Caco-2 (cell line): ENCODE data around the gene FTCDNL1. TPM values are rescaled to one million over a fixed set of nuclear protein-coding genes. Genes with fewer than 3 reads are reported as not detected.

Experiments
- BruUV-seq: library from RNA; stranded (reverse); fragments of 400-500 nt; replicated peaks from 2 replicates; lab custom pipeline; 2021; lab: Mats Ljungman, UMichigan
- CTCF ChIA-PET: fragments of 300-600 bp; sonication (Branson Sonifier 250); formaldehyde crosslinking; loops from one replicate; lab custom pipeline; 2022; ENCODE audit warnings: antibody characterized with exemption; lab: Charles Lee
- POLR2A ChIA-PET: fragments of 300-600 bp; sonication (Branson Sonifier 250); formaldehyde crosslinking; loops from one replicate; lab custom pipeline; 2022; ENCODE audit warnings: antibody characterized with exemption; lab: Charles Lee
- DNase-seq, 2 experiments: peaks; one replicate each; pipeline versions ENCODE4 v3.0.0 to v3.0.0-alpha.2; 2020 to 2022
- H3K27me3 ChIP-seq: replicated peaks from 2 replicates; pipeline ENCODE4 v1.6.0; 2011; ENCODE audit warnings: low read length; ENCODE audit not compliant: control insufficient read depth, insufficient read depth
- H3K36me3 ChIP-seq: 2 replicates; pipeline ENCODE4 v1.5.1; 2011; ENCODE audit warnings: low read length; ENCODE audit not compliant: control insufficient read depth, insufficient read depth
- H3K4me1 ChIP-seq: fragments of 250-450 bp; sonication (Bioruptor Pico); 2 replicates; pipeline ENCODE4 v1.5.1; 2020; ENCODE audit warnings: mild to moderate bottlenecking
- H3K4me3 ChIP-seq: 2 replicates; pipeline ENCODE4 v1.5.1; 2011; ENCODE audit warnings: low read depth, mild to moderate bottlenecking, control low read depth, low read length
- H3K9me3 ChIP-seq: fragments of 250-450 bp; sonication (Bioruptor Pico); 2 replicates; pipeline ENCODE4 v1.5.1; 2020; ENCODE audit warnings: mild to moderate bottlenecking, moderate library complexity
- H3K27ac Mint-ChIP-seq: one replicate; pipeline ENCODE4 v1.8.0; 2022; ENCODE audit warnings: mixed read lengths; ENCODE audit not compliant: unreplicated experiment
- H3K27me3 Mint-ChIP-seq: one replicate; pipeline ENCODE4 v1.8.0; 2022; ENCODE audit warnings: mixed read lengths; ENCODE audit not compliant: insufficient read depth, unreplicated experiment
- H3K36me3 Mint-ChIP-seq: one replicate; pipeline ENCODE4 v1.8.0; 2022; ENCODE audit warnings: mild to moderate bottlenecking, mixed read lengths; ENCODE audit not compliant: insufficient read depth, unreplicated experiment
- H3K4me1 Mint-ChIP-seq: one replicate; pipeline ENCODE4 v1.8.0; 2022; ENCODE audit warnings: low read depth, mixed read lengths; ENCODE audit not compliant: unreplicated experiment
- H3K4me3 Mint-ChIP-seq: one replicate; pipeline ENCODE4 v1.8.0; 2022; ENCODE audit warnings: mild to moderate bottlenecking, moderate library complexity, mixed read lengths; ENCODE audit not compliant: unreplicated experiment
- H3K9me3 Mint-ChIP-seq: one replicate; pipeline ENCODE4 v1.8.0; 2022; ENCODE audit warnings: mixed read lengths; ENCODE audit not compliant: unreplicated experiment
- intact Hi-C: fragments of 100-400 bp; cut with micrococcal nuclease; formaldehyde crosslinking; loops from one replicate; pipeline ENCODE4 v1.10.0; 2022; ENCODE audit not compliant: unreplicated experiment
- total RNA-seq: library from RNA; stranded (reverse); gene quantifications from 2 replicates; pipeline ENCODE4 v1.2.3, GENCODE V29; 2022
- TF ChIP-seq, protein P1 (sequence below), 2 experiments: fragments of 200-600 bp in 1 of 2; IDR thresholded peaks; 1 replicate in 1 of 2; 2 replicates in 1 of 2; pipeline versions ENCODE4 v1.5.1 to v1.8.0; 2011 to 2022; ENCODE audit warnings: antibody characterized with exemption in 1 of 2, control low read depth in 1 of 2, inconsistent platforms in 1 of 2, low read depth in 1 of 2, low read length in 1 of 2, mild to moderate bottlenecking in 1 of 2, moderate library complexity in 1 of 2; ENCODE audit not compliant: insufficient read depth in 1 of 2, severe bottlenecking in 1 of 2, unreplicated experiment in 1 of 2

Gene FTCDNL1
- total RNA-seq, 1 experiment from 2014 or later, result 0.68 TPM

DNA sequence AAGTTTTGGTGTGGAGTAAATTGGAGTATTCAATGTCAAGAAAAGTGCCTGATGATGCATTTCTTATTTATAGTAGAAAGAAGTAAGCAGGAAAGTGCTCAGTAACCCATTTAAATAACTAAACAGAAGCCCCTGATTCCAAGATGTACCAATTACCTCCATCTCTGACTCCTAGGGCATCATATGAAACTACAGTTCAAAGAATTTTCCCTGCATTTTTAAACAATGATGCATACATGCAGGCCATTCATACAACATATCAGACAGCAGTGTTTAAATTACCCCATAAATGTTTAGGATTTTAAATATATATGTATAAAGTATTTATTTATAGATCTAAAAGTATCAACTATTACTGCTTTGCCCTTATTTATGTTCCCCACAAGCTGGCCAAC is 36.2 kb downstream of the FTCDNL1 start:
- Mint-ChIP-seq H3K4me3 (no peak overlapping the region), H3K36me3 (no peaks in the 10 kb centered on the region), H3K27ac (no peak overlapping the region), H3K4me1 (no peaks in the 10 kb centered on the region), H3K27me3 (peaks cover 3% of the 10 kb centered on the region), H3K9me3 (no peaks in the 10 kb centered on the region)
- TF ChIP-seq, protein P1, sequence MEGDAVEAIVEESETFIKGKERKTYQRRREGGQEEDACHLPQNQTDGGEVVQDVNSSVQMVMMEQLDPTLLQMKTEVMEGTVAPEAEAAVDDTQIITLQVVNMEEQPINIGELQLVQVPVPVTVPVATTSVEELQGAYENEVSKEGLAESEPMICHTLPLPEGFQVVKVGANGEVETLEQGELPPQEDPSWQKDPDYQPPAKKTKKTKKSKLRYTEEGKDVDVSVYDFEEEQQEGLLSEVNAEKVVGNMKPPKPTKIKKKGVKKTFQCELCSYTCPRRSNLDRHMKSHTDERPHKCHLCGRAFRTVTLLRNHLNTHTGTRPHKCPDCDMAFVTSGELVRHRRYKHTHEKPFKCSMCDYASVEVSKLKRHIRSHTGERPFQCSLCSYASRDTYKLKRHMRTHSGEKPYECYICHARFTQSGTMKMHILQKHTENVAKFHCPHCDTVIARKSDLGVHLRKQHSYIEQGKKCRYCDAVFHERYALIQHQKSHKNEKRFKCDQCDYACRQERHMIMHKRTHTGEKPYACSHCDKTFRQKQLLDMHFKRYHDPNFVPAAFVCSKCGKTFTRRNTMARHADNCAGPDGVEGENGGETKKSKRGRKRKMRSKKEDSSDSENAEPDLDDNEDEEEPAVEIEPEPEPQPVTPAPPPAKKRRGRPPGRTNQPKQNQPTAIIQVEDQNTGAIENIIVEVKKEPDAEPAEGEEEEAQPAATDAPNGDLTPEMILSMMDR (IDR thresholded peaks at IDR 0.05; ENCODE audit: insufficient read depth in 1 of 2, low read depth in 1 of 2, low read length in 1 of 2, severe bottlenecking in 1 of 2, unreplicated experiment in 1 of 2), result no peak
- intact Hi-C loops, result no loop called here
- no peak for DNase-seq
- Histone ChIP-seq H3K36me3 (no peaks in the 10 kb centered on the region), H3K27me3 (no peaks in the 10 kb centered on the region), H3K9me3 (no peaks in the 10 kb centered on the region), H3K4me1 (no peaks in the 10 kb centered on the region), H3K4me3 (no peak overlapping the region)
- BruUV-seq, result no TSS peak
- CTCF ChIA-PET, result no interaction called here
- POLR2A ChIA-PET, result no interaction called here

DNA sequence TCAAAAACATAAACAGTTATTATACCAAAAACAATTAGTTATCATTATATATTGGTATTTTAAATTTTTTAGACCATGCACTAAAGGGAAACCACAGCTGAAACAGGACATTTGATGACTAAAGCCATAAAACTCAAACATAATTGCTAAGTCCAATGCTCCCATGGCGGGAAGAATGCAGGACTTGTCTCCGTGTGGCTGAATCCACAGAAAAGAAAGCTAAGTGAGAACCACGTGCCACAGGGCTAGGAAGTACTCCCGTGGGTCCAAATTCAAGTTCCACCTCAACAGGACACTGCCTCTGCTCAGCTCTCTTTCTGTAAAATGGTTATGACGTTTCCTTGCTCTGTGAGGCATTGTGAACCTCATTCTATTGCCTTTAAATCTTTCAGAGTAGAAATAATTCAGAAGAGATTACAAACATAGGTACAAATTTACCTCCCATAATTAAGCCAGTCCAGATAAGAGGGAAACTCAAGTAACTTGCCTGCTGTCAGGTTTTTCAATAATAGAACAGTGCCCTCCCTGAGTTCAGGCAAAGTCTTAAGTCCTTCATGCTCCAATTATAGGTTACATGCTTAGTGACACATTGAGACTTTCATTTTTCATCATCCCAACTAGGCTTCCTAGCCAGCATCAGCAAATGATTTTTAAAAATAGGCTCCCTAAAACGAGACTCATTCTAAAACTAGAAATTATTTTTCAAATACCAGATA is 36.7 kb downstream of the FTCDNL1 start:
- H3K4me1 Mint-ChIP-seq, result no peaks in the 10 kb centered on the region
- H3K4me1 ChIP-seq, result no peaks in the 10 kb centered on the region
- intact Hi-C loops, result no loop called here
- ChIA-PET POLR2A (no interaction called here), CTCF (no interaction called here)
- H3K9me3 ChIP-seq, result no peaks in the 10 kb centered on the region
- BruUV-seq, result no TSS peak
- H3K27me3 Mint-ChIP-seq, result peaks cover 3% of the 10 kb centered on the region
- no peaks in the 10 kb centered on the region for H3K27me3 ChIP-seq
- H3K27ac Mint-ChIP-seq, result no peak overlapping the region
- TF ChIP-seq, protein P1 (IDR thresholded peaks at IDR 0.05; ENCODE audit: insufficient read depth in 1 of 2, low read depth in 1 of 2, low read length in 1 of 2, severe bottlenecking in 1 of 2, unreplicated experiment in 1 of 2), result no peak
- no peak for DNase-seq
- no peaks in the 10 kb centered on the region for H3K36me3 ChIP-seq
- H3K4me3 ChIP-seq, result no peak overlapping the region
- H3K36me3 Mint-ChIP-seq, result no peaks in the 10 kb centered on the region
- no peaks in the 10 kb centered on the region for H3K9me3 Mint-ChIP-seq
- H3K4me3 Mint-ChIP-seq, result no peak overlapping the region

DNA sequence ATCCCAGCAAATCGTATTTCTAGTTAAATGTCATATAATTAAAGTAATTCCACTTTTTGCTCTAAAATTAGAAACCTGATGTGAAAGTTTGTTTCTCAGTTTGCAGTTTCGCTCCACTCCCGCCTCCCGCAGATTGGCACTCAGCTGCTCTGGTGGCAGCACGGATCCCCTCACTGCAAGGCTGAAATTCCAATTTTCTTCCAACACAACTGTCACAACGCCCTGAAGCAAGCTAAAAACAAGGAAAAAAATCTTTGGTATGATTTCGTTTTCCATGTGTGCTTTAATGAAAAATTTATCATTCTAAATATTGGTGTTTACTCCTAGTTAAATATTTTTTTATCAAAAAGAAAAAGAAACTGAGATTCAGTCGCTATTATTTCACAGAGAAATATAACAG is 38.5 kb downstream of the FTCDNL1 start:
- CTCF ChIA-PET, result no interaction called here
- H3K4me3 Mint-ChIP-seq, result no peak overlapping the region

More for the DNA sequence above, 38.5 kb downstream of the FTCDNL1 start:
- TF ChIP-seq, protein P1 (IDR thresholded peaks at IDR 0.05; ENCODE audit: insufficient read depth in 1 of 2, low read depth in 1 of 2, low read length in 1 of 2, severe bottlenecking in 1 of 2, unreplicated experiment in 1 of 2), result no peak
- Histone ChIP-seq H3K4me3 (no peak overlapping the region), H3K9me3 (peaks cover 7% of the 10 kb centered on the region; the same call in 1 of the 2 replicates), H3K36me3 (no peaks in the 10 kb centered on the region), H3K4me1 (no peaks in the 10 kb centered on the region), H3K27me3 (no peaks in the 10 kb centered on the region)
- H3K9me3 Mint-ChIP-seq, result no peaks in the 10 kb centered on the region
- POLR2A ChIA-PET, result no interaction called here
- no peak for DNase-seq
- H3K36me3 Mint-ChIP-seq, result no peaks in the 10 kb centered on the region
- no peaks in the 10 kb centered on the region for H3K4me1 Mint-ChIP-seq
- H3K27ac Mint-ChIP-seq, result no peak overlapping the region
- BruUV-seq, result no TSS peak
- peaks cover 3% of the 10 kb centered on the region for H3K27me3 Mint-ChIP-seq
- intact Hi-C loops, result no loop called here
